HG03097 (cell line): Measurements from ENCODE around the gene WIPF3.

ENCODE experiments used
- ATAC-seq: cut with Tn5 transposase; IDR thresholded peaks from one replicate; pipeline ENCODE4 v1.9.1; 2021; ENCODE audit not compliant: unreplicated experiment, low FRiP score

The WIPF3 gene

GRCh38 chr7:29808075-29808801 is 1.9 kb downstream of the WIPF3 start:
- ATAC-seq, result no peak

GRCh38 chr7:29809533-29810155 is 3.3 kb downstream of the WIPF3 start:
- ATAC-seq, result no peak

- no peak for ATAC-seq
Observed at GRCh38 chr7:29810297-29810696, 4.0 kb downstream of the WIPF3 start.

- ATAC-seq, result no peak
Observed at GRCh38 chr7:29810813-29811482, 4.6 kb downstream of the WIPF3 start.

GRCh38 chr7:29811586-29811985 is 5.3 kb downstream of the WIPF3 start:
- ATAC-seq, result no peak

GRCh38 chr7:29812185-29812876 is 6.0 kb downstream of the WIPF3 start:
- no peak for ATAC-seq

GRCh38 chr7:29815181-29816105 is 9.1 kb downstream of the WIPF3 start:
- ATAC-seq, result no peak

- no peak for ATAC-seq
Observed at GRCh38 chr7:29818308-29818707, 12.0 kb downstream of the WIPF3 start.

- ATAC-seq, result peak; percentile 84
Observed at GRCh38 chr7:29825775-29826529, 19.6 kb downstream of the WIPF3 start.

- ATAC-seq, result no peak
Observed at GRCh38 chr7:29826530-29826822, 20.2 kb downstream of the WIPF3 start.

- no peak for ATAC-seq
Observed at GRCh38 chr7:29826904-29827303, 20.6 kb downstream of the WIPF3 start.

GRCh38 chr7:29831705-29832104 is 25.4 kb downstream of the WIPF3 start:
- no peak for ATAC-seq

- ATAC-seq, result no peak
Observed at GRCh38 chr7:29833929-29834328, 27.6 kb downstream of the WIPF3 start.

- no peak for ATAC-seq
Observed at GRCh38 chr7:29835718-29836117, 29.4 kb downstream of the WIPF3 start.

- ATAC-seq, result no peak
Observed at GRCh38 chr7:29839302-29839701, 33.0 kb downstream of the WIPF3 start.

GRCh38 chr7:29839921-29840320 is 33.6 kb downstream of the WIPF3 start:
- no peak for ATAC-seq

GRCh38 chr7:29840701-29841100 is 34.4 kb downstream of the WIPF3 start:
- no peak for ATAC-seq

GRCh38 chr7:29841926-29842701 is 35.8 kb downstream of the WIPF3 start:
- no peak for ATAC-seq

- no peak for ATAC-seq
Observed at GRCh38 chr7:29843093-29843492, 36.8 kb downstream of the WIPF3 start.
